ENCODE measurements around the gene NINJ2.

Gene NINJ2

DNA sequence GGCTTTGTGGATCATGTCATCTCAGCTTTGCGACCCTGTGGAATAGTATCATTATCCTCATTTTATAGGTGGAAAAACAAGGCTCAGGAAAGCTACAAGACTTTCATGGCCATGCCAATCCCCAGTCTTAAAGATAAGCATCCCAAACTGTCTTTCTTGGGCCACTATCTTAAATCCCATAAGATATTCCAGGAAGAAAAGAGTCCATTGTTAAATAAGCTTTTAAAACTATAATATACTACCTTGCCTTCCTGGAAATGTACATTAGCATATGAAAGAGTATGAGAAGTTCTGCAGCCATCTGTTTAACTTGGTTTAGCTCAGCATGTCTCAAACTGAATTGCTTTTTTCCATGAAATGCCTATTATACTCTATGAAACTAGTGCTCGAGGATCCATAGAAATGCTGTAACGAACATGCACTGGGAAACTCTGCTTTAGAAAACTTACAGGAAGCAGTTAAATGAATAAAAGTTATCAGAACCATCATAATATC, 126.4 kb downstream of the NINJ2 start:
- Histone ChIP-seq H3K4me1 (ENCODE audit: control insufficient read depth in 1 of 2, insufficient read depth in 1 of 2, low read depth in 1 of 2, low read length in 1 of 2) (peaks cover 10% of the 10 kb centered on the region in 2 experiments), H3K9me3 (no peaks in the 10 kb centered on the region), H3K27ac (no peak overlapping the region), H3K27me3 (no peaks in the 10 kb centered on the region), H3K36me3 (no peaks in the 10 kb centered on the region), H3K4me3 (ENCODE audit: low read depth in 1 of 2, low read length in 1 of 2) (no peak overlapping the region)
- TF ChIP-seq, protein P1, sequence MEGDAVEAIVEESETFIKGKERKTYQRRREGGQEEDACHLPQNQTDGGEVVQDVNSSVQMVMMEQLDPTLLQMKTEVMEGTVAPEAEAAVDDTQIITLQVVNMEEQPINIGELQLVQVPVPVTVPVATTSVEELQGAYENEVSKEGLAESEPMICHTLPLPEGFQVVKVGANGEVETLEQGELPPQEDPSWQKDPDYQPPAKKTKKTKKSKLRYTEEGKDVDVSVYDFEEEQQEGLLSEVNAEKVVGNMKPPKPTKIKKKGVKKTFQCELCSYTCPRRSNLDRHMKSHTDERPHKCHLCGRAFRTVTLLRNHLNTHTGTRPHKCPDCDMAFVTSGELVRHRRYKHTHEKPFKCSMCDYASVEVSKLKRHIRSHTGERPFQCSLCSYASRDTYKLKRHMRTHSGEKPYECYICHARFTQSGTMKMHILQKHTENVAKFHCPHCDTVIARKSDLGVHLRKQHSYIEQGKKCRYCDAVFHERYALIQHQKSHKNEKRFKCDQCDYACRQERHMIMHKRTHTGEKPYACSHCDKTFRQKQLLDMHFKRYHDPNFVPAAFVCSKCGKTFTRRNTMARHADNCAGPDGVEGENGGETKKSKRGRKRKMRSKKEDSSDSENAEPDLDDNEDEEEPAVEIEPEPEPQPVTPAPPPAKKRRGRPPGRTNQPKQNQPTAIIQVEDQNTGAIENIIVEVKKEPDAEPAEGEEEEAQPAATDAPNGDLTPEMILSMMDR (IDR thresholded peaks at IDR 0.05) = no peak

- TF ChIP-seq, protein P1 (IDR thresholded peaks at IDR 0.05) = no peak
- Histone ChIP-seq H3K4me3 (ENCODE audit: low read depth in 1 of 2, low read length in 1 of 2) (no peak overlapping the region), H3K36me3 (no peaks in the 10 kb centered on the region), H3K27ac (no peak overlapping the region), H3K4me1 (ENCODE audit: control insufficient read depth in 1 of 2, insufficient read depth in 1 of 2, low read depth in 1 of 2, low read length in 1 of 2) (peaks cover 9 to 10% of the 10 kb centered on the region in 2 experiments), H3K27me3 (no peaks in the 10 kb centered on the region), H3K9me3 (peaks cover 4% of the 10 kb centered on the region)
These were observed 127.8 kb downstream of the NINJ2 start for GRCh38 chr12:535396-535795.

DNA sequence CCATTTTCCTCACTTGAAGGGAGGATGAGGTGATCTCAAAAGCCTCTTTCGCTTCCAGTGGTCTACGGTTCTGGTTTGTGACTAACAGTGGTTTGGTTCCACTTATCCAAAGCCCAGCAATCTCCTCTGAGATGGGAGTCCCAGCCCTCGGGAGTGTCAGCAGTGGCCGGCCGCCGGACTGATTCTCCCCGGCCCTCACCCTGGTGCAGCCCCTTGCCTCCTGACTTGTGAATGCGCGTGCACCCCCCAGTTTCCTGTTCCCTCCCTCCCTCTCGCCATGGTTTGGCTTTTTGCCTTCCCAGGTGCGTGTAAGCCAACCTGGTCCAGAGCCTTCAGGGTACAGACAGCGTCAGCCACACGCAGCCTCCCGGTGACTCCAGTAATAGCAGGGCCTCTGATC, 129.0 kb downstream of the NINJ2 start:
- Histone ChIP-seq H3K27me3 (no peaks in the 10 kb centered on the region), H3K9me3 (peaks cover 8% of the 10 kb centered on the region), H3K4me3 (ENCODE audit: low read depth in 1 of 2, low read length in 1 of 2) (no peak overlapping the region), H3K27ac (no peak overlapping the region), H3K4me1 (ENCODE audit: control insufficient read depth in 1 of 2, insufficient read depth in 1 of 2, low read depth in 1 of 2, low read length in 1 of 2) (peaks cover 8 to 10% of the 10 kb centered on the region in 2 experiments), H3K36me3 (no peaks in the 10 kb centered on the region)
- TF ChIP-seq, protein P1 (IDR thresholded peaks at IDR 0.05) = no peak

GRCh38 chr12:533718-534117, 129.5 kb downstream of the NINJ2 start:
- Histone ChIP-seq H3K27ac (no peak overlapping the region), H3K4me1 (ENCODE audit: control insufficient read depth in 1 of 2, insufficient read depth in 1 of 2, low read depth in 1 of 2, low read length in 1 of 2) (peaks cover 3 to 5% of the 10 kb centered on the region in 2 experiments), H3K27me3 (no peaks in the 10 kb centered on the region), H3K9me3 (peaks cover 8% of the 10 kb centered on the region), H3K36me3 (no peaks in the 10 kb centered on the region), H3K4me3 (ENCODE audit: low read depth in 1 of 2, low read length in 1 of 2) (no peak overlapping the region)
- TF ChIP-seq, protein P1 (IDR thresholded peaks at IDR 0.05) = no peak

GRCh38 chr12:532908-533565, 130.2 kb downstream of the NINJ2 start:
- Histone ChIP-seq H3K36me3 (no peaks in the 10 kb centered on the region), H3K27ac (no peak overlapping the region), H3K4me3 (ENCODE audit: low read depth in 1 of 2, low read length in 1 of 2) (no peak overlapping the region), H3K4me1 (ENCODE audit: control insufficient read depth in 1 of 2, insufficient read depth in 1 of 2, low read depth in 1 of 2, low read length in 1 of 2) (peaks cover 0 to 2% of the 10 kb centered on the region in 2 experiments), H3K27me3 (no peaks in the 10 kb centered on the region), H3K9me3 (peaks cover 8% of the 10 kb centered on the region)
- TF ChIP-seq, protein P1 (IDR thresholded peaks at IDR 0.05) = no peak
